Epithelial cell of proximal tubule (primary cell): ENCODE data around the gene TRERF1. TPM values are rescaled to one million over a fixed set of nuclear protein-coding genes. Genes with fewer than 3 reads are reported as not detected.
"Not testable (repeated sequence)": the region's sequence is repeated elsewhere in the genome, so short reads cannot be mapped to it uniquely, and the experiment has no call there.

Experiments used
- DNase-seq: peaks from one replicate; pipeline ENCODE4 v3.0.0-alpha.2; 2011; ENCODE audit warnings: low read depth
- H3K4me3 ChIP-seq: 2 replicates; pipeline ENCODE4 v1.5.1; 2011; ENCODE audit warnings: low read depth, mild to moderate bottlenecking, low read length
- total RNA-seq: library from RNA; depleted of rRNA; stranded (reverse); fragments of >200 nt; gene quantifications from 2 replicates; pipeline ENCODE4 v1.2.3, GENCODE V29; 2015
- TF ChIP-seq, protein P1 (sequence below): conservative IDR thresholded peaks from 2 replicates; pipeline ENCODE4 v1.5.1; 2012; ENCODE audit warnings: low read depth, mild to moderate bottlenecking, low read length

The TRERF1 gene
- total RNA-seq, 1 donor from 2014 or later, result 2.2 TPM

DNA sequence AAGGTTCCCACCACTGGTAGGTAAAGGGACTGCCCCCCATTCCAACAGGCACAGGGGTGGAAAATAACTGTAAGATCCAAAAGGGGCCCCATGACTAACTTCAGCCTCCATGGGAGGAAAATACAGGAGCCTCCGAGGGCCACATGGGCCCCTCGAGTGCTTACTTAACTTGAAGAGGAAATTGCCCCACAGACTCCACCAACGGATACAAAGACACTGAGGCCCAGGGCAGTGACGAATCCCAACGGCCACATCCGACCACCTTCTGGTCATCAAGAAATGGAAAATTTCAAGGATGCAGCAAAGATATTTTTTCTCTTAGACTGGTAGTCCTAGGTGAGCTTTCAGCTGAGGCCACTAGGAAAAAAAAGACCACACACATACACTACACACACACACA, 118.1 kb downstream of the TRERF1 start:
- DNase-seq, result no peak
- TF ChIP-seq, protein P1, sequence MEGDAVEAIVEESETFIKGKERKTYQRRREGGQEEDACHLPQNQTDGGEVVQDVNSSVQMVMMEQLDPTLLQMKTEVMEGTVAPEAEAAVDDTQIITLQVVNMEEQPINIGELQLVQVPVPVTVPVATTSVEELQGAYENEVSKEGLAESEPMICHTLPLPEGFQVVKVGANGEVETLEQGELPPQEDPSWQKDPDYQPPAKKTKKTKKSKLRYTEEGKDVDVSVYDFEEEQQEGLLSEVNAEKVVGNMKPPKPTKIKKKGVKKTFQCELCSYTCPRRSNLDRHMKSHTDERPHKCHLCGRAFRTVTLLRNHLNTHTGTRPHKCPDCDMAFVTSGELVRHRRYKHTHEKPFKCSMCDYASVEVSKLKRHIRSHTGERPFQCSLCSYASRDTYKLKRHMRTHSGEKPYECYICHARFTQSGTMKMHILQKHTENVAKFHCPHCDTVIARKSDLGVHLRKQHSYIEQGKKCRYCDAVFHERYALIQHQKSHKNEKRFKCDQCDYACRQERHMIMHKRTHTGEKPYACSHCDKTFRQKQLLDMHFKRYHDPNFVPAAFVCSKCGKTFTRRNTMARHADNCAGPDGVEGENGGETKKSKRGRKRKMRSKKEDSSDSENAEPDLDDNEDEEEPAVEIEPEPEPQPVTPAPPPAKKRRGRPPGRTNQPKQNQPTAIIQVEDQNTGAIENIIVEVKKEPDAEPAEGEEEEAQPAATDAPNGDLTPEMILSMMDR, result no peak
- H3K4me3 ChIP-seq, result no peak overlapping the region

DNA sequence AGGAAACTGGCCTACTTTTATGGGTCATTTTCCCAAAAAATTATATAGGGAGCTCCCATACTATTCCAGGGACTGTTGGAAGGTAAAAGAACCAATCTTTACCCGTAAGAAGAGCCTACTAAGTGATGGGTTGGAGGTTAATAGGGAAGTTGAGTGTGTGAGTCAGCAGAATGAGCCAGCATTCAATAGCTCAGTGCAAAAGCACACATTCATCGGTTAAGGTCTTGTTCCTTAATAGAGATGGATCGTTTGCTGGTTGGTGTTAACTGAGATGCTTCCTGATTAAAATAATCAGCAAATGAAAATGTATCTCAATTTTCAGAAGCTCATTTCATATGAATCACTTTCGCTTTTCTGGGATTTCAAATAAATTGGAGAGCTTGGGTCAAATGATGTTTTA, 118.8 kb downstream of the TRERF1 start:
- TF ChIP-seq, protein P1, result no peak
- H3K4me3 ChIP-seq, result no peak overlapping the region
- DNase-seq, result no peak

DNA sequence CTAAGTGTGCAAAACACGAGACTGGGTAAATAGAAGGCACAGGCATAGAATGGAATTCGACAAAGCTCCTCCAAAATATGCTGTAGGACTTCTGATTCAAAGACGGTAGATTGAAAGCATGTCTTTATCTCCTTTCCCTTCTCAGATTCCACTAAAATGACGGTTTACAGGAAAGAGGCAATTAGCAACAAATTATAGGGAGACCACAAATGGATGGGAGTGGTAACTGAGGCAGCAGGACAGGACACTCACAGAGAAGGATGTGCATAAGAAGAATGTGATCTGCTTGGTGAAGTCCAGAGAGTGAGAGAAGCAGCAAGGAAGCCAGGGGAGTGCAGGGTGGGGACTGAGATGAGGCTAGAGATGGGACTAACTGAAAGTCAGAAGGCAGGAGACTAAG, 120.7 kb downstream of the TRERF1 start:
- TF ChIP-seq, protein P1, result no peak
- DNase-seq, result no peak
- no peak overlapping the region for H3K4me3 ChIP-seq

DNA sequence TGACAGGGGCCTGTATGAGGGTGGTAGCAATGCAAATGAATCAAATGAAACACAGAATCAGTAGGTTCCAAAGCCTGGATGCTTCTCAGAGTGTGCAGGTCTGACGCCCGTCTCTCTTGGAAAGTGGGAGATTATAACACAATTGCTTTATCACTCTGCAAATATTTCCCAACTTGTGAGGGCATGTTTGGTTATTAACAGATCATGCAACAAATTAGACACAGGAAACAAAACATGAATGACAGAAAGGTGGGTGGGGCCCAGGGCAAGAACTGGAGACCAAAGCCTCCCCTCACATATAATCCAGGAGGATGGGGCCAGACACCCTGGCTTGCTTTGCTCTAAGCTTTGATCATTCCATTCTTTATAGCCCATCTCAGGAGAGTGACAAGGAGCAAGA, 125.5 kb downstream of the TRERF1 start:
- TF ChIP-seq, protein P1, result no peak
- no peak overlapping the region for H3K4me3 ChIP-seq
- no peak for DNase-seq

DNA sequence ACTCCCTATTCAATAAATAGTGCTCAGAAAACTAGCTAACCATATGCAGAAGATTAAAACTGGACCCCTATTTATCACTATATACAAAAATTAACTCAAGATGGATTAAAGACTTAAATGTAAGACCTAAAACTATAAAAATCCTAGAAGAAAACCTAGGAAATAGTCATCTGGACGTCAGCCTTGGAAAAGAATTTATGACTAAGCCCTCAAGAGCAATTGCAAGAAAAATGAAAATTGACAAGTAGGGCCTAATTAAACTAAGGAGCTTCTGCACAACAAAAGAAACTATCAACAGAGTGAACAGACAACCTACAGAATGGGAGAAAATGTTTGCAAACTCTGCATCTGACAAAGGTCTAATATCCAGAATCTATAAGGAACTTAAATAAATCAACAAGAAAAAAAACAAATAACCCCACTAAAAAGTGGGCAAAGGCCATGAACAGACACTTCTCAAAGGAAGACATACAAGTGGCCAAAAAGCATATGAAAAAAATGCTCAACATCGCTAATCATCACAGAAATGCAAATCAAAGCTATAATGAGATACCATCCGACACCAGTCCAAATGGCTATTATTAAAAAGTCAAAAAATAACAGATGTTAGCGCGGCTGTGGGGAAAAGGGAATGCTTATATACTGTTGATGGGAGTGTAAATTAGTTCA, 126.9 kb downstream of the TRERF1 start:
- not testable (repeated sequence) for DNase-seq, H3K4me3 ChIP-seq

DNA sequence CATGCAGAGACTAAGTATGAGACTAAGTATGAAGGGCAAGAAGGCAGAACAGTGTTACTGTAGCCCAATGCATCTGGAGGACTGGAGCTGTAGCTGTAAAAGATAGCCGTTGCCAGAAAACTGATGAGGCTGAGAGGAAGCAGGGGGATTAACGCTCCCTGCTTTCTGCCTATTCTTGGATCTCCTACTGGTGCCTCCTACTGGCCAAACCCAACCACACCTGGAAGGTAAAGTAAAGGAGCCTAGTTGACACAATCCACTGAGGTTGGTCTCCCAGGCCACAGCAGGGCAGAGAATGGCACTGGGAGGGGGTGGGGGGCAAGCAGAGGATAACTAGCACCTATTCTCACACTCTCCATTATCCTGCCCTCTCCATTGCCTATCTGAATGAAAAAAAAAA, 129.1 kb downstream of the TRERF1 start:
- no peak overlapping the region for H3K4me3 ChIP-seq
- TF ChIP-seq, protein P1, result peak; percentile 36
- DNase-seq, result no peak

DNA sequence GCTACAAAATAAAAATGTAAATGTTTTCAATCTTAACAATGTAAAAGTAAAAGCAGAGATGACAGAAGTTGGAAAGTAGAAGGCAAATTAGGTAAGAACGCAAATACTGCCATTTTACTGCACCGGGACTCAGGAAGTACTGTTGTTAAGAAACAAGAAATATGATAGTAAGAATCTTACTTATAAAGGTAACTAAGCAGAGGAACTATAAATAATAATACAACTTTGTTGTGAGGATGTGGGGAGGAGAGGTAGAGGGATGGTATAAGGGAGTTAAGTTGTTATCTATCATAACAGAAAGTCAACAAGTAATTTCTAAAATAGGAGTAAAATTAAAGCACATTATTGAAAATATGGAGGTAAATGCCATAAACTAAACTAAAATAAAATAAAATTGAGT, 129.8 kb downstream of the TRERF1 start:
- TF ChIP-seq, protein P1, result no peak
- DNase-seq, result no peak
- H3K4me3 ChIP-seq, result no peak overlapping the region
